DND-41 (cell line): Measurements from ENCODE around the gene ACAP3.

Experiments
- ATAC-seq: fragments of 200-7000 bp; cut with Tn5 transposase; 3 replicates; pipeline ENCODE4 v1.9.1; 2021; ENCODE audit warnings: low read depth; ENCODE audit not compliant: insufficient read depth
- DNase-seq: peaks from one replicate; pipeline ENCODE4 v3.0.0-alpha.2; 2020
- H2AFZ ChIP-seq: 2 replicates; pipeline ENCODE4 v1.6.0; 2012; ENCODE audit warnings: low read depth, low read length
- H3K27ac ChIP-seq: 2 replicates; pipeline ENCODE4 v1.5.1; 2012; ENCODE audit warnings: low read length, inconsistent platforms
- H3K27me3 ChIP-seq: fragments of 200-600 bp; sonication (generic); 2 replicates; pipeline ENCODE4 v1.6.0; 2012; ENCODE audit warnings: low read length, mild to moderate bottlenecking, inconsistent platforms; ENCODE audit not compliant: insufficient read depth, poor library complexity
- H3K36me3 ChIP-seq: 2 replicates; pipeline ENCODE4 v1.5.1; 2012; ENCODE audit warnings: low read length, inconsistent platforms; ENCODE audit not compliant: insufficient read depth
- H3K4me1 ChIP-seq: 2 replicates; pipeline ENCODE4 v1.5.1; 2012; ENCODE audit warnings: mild to moderate bottlenecking, low read length; ENCODE audit not compliant: insufficient read depth
- H3K4me2 ChIP-seq: 2 replicates; pipeline ENCODE4 v1.6.0; 2012; ENCODE audit warnings: mild to moderate bottlenecking, moderate library complexity, low read length, inconsistent platforms; ENCODE audit not compliant: insufficient read depth
- H3K4me3 ChIP-seq, 2 experiments: fragments of 200-600 bp in 1 of 2; shearing (Covaris generic) in 1 of 2; 2 replicates each; pipeline ENCODE4 v1.5.1; 2012 to 2016; ENCODE audit warnings: inconsistent platforms in 2 of 2, low read length in 2 of 2, mild to moderate bottlenecking in 2 of 2, low read depth in 1 of 2, moderate library complexity in 1 of 2
- H3K79me2 ChIP-seq: 2 replicates; pipeline ENCODE4 v1.6.0; 2012; ENCODE audit warnings: low read length, inconsistent platforms; ENCODE audit not compliant: insufficient read depth
- H3K9ac ChIP-seq: 2 replicates; pipeline ENCODE4 v1.6.0; 2012; ENCODE audit warnings: low read depth, mild to moderate bottlenecking, inconsistent platforms, low read length, moderate library complexity
- H3K9me3 ChIP-seq: 2 replicates; pipeline ENCODE4 v1.5.1; 2012; ENCODE audit warnings: low read length, moderate library complexity, mild to moderate bottlenecking, inconsistent platforms; ENCODE audit not compliant: insufficient read depth, severe bottlenecking
- H4K20me1 ChIP-seq: 2 replicates; pipeline ENCODE4 v1.6.0; 2012; ENCODE audit warnings: low read length; ENCODE audit not compliant: insufficient read depth
- EZH2 ChIP-seq: IDR thresholded peaks from 3 replicates; pipeline ENCODE4 v1.6.1; 2012; ENCODE audit warnings: borderline replicate concordance, low read depth, mild to moderate bottlenecking, moderate library complexity, low read length, inconsistent platforms; ENCODE audit not compliant: severe bottlenecking
- TF ChIP-seq, protein P1 (sequence below): IDR thresholded peaks from 2 replicates; pipeline ENCODE4 v1.5.1; 2012; ENCODE audit warnings: borderline replicate concordance, low read length, moderate library complexity, mild to moderate bottlenecking; ENCODE audit not compliant: poor library complexity, severe bottlenecking; ENCODE audit errors: extremely low read depth

The ACAP3 gene

DNA sequence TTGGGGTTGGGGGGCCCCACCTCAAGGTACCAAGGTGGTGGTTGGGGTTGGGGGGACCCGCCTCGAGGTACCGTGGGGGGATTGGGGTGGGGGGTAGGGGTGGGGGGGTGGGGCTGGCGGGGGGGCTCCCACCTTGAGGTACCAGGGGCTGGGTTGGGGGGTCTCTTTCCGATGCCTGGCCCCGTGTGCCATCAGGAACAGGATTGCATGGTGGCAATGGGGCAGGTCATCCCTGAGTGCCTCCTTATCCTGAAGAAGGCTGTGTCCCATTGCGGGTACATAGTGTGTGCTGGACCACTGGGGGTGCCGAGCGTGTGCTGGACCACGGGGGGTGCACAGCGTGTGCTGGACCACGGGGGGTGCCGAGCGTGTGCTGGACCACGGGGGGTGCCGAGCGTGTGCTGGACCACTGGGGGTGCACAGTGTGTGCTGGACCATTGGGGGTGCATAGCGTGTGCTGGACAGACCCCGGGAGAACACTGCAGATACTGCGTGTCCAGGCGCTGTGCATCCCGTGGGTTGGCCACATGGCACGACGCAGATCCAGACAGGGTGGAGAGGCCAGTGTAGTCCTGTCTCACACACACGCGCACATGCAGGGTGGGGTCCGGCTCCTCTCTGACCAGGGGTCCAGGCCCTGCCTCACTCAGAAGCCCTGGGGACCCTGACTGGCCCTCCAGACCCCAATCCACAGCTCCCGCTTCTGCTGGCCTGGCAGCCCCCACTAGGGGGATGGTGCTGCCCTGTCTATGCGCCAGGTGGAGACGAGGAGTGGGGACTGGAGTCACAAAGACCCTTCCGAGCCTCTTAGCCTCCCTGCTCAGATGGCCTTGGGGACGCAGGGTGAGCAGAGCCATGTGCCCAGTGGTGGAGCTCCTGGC, 23.3 kb downstream of the ACAP3 start:
- no peak for TF ChIP-seq EZH2
- TF ChIP-seq, protein P1, sequence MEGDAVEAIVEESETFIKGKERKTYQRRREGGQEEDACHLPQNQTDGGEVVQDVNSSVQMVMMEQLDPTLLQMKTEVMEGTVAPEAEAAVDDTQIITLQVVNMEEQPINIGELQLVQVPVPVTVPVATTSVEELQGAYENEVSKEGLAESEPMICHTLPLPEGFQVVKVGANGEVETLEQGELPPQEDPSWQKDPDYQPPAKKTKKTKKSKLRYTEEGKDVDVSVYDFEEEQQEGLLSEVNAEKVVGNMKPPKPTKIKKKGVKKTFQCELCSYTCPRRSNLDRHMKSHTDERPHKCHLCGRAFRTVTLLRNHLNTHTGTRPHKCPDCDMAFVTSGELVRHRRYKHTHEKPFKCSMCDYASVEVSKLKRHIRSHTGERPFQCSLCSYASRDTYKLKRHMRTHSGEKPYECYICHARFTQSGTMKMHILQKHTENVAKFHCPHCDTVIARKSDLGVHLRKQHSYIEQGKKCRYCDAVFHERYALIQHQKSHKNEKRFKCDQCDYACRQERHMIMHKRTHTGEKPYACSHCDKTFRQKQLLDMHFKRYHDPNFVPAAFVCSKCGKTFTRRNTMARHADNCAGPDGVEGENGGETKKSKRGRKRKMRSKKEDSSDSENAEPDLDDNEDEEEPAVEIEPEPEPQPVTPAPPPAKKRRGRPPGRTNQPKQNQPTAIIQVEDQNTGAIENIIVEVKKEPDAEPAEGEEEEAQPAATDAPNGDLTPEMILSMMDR, result no peak

DNA sequence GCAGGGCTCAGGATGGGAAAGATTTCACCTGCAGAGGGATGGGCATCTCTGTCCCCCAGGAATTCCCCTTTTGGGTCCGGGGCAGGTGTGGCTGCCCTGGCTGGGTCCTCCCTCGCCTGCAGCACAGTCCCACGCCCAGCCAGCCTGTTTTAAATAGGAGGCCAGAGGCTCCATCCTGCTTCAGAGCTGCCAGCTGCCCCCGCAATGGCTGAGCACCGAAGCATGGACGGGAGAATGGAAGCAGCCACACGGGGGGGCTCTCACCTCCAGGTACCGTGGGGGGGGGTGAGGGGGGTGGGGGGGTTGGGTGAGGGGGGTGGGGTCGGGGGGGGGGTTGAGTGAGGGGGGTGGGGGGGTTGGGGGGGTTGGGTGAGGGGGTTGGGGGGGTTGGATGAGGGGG, 23.9 kb downstream of the ACAP3 start:
- Histone ChIP-seq H3K4me3 (no peak overlapping the region), H3K4me2 (no peak overlapping the region), H3K9ac (no peak overlapping the region), H3K9me3 (no peaks in the 10 kb centered on the region), H3K27me3 (no peaks in the 10 kb centered on the region), H2AFZ (no peak overlapping the region), H4K20me1 (no peaks in the 10 kb centered on the region), H3K36me3 (no peaks in the 10 kb centered on the region), H3K27ac (no peak overlapping the region), H3K4me1 (no peaks in the 10 kb centered on the region), H3K79me2 (no peaks in the 10 kb centered on the region)
- ATAC-seq (no peak), DNase-seq (no peak)
- no peak for TF ChIP-seq EZH2
- TF ChIP-seq, protein P1, result peak; percentile 6

More for the DNA sequence above, 23.3 kb downstream of the ACAP3 start:
- H4K20me1 ChIP-seq, result no peaks in the 10 kb centered on the region
- H3K4me2 ChIP-seq, result no peak overlapping the region
- no peak for DNase-seq
- H3K79me2 ChIP-seq, result no peaks in the 10 kb centered on the region
- no peak overlapping the region for H3K9ac ChIP-seq
- no peaks in the 10 kb centered on the region for H3K36me3 ChIP-seq
- no peak overlapping the region for H3K27ac ChIP-seq
- H3K4me3 ChIP-seq, result no peak overlapping the region
- no peak; the same call in 2 of the 3 replicates for ATAC-seq
- no peaks in the 10 kb centered on the region for H3K4me1 ChIP-seq
- no peaks in the 10 kb centered on the region for H3K27me3 ChIP-seq
- no peak overlapping the region for H2AFZ ChIP-seq
- H3K9me3 ChIP-seq, result no peaks in the 10 kb centered on the region

DNA sequence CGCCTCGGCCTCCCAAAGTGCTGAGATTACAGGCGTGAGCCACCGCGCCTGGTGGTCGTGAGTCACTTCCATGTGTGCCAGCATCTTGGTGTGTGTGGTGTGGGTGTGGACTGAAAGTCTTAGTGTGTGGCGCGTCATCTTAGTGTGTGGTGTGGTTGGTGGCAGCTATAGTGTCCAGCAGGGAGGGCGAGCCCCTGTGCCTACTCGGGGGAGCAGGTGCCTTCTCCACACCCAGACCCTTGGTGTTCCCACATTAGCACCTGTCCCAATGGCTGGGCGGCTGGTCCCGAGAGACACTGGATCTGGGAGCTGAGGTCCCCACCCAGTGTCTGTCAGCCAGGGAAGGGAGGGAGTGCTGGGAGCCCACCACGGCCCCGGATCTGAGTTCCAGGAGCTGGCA, 24.7 kb downstream of the ACAP3 start:
- H3K27me3 ChIP-seq, result no peaks in the 10 kb centered on the region
- no peaks in the 10 kb centered on the region for H3K4me1 ChIP-seq
- H3K4me2 ChIP-seq, result no peak overlapping the region
- TF ChIP-seq, protein P1, result no peak
- no peak for TF ChIP-seq EZH2
- no peak overlapping the region for H2AFZ ChIP-seq
- no peak overlapping the region for H3K9ac ChIP-seq
- no peaks in the 10 kb centered on the region for H3K9me3 ChIP-seq
- ATAC-seq (no peak), DNase-seq (no peak)
- H3K36me3 ChIP-seq, result no peaks in the 10 kb centered on the region
- H3K79me2 ChIP-seq, result no peaks in the 10 kb centered on the region
- no peak overlapping the region for H3K4me3 ChIP-seq
- no peak overlapping the region for H3K27ac ChIP-seq
- no peaks in the 10 kb centered on the region for H4K20me1 ChIP-seq
